Effector memory CD8-positive, alpha-beta T cell (primary cell): ENCODE measurements around the gene SEMA6A.

Source experiments
- ATAC-seq: fragments of 150-1000 bp; cut with Tn5 transposase; replicated peaks from 2 replicates; pipeline ENCODE4 v1.10.0; 2021; ENCODE audit warnings: mild to moderate bottlenecking, moderate library complexity
- DNase-seq, 3 experiments: peaks; one replicate each; pipeline ENCODE4 v3.0.0; 2021
- H3K27ac Mint-ChIP-seq, 2 donors: one replicate each; pipeline ENCODE4 v1.8.0; 2022; ENCODE audit warnings: mild to moderate bottlenecking in 2 of 2, mixed read lengths in 2 of 2, moderate library complexity in 2 of 2
- H3K27me3 Mint-ChIP-seq, 2 donors: one replicate each; pipeline ENCODE4 v1.8.0; 2022; ENCODE audit warnings: mixed read lengths in 2 of 2
- H3K36me3 Mint-ChIP-seq: one replicate; pipeline ENCODE4 v1.8.0; 2022; ENCODE audit warnings: mild to moderate bottlenecking, moderate library complexity, mixed read lengths; ENCODE audit not compliant: insufficient read depth
- H3K4me1 Mint-ChIP-seq, 2 donors: one replicate each; pipeline ENCODE4 v1.8.0; 2022; ENCODE audit warnings: low read depth in 2 of 2, mixed read lengths in 2 of 2
- H3K4me3 Mint-ChIP-seq, 2 donors: one replicate each; pipeline ENCODE4 v1.8.0; 2022; ENCODE audit warnings: mild to moderate bottlenecking in 2 of 2, mixed read lengths in 2 of 2, moderate library complexity in 2 of 2
- H3K9me3 Mint-ChIP-seq, 2 donors: one replicate each; pipeline ENCODE4 v1.8.0; 2022; ENCODE audit warnings: mixed read lengths in 2 of 2

Gene SEMA6A

GRCh38 chr5:116455061-116455460 lies 119.6 kb downstream of the SEMA6A start:
- H3K36me3 Mint-ChIP-seq: peaks cover 3% of the 10 kb centered on the region
- ATAC-seq (no peak), DNase-seq (no peak)
- no peaks in the 10 kb centered on the region for H3K27me3 Mint-ChIP-seq
- no peaks in the 10 kb centered on the region for H3K9me3 Mint-ChIP-seq
- H3K27ac Mint-ChIP-seq: no peak overlapping the region
- peaks cover 0 to 4% of the 10 kb centered on the region in 2 donors for H3K4me1 Mint-ChIP-seq
- no peak overlapping the region for H3K4me3 Mint-ChIP-seq

GRCh38 chr5:116454417-116454927 lies 120.2 kb downstream of the SEMA6A start:
- no peaks in the 10 kb centered on the region for H3K27me3 Mint-ChIP-seq
- ATAC-seq (no peak), DNase-seq (no peak)
- no peaks in the 10 kb centered on the region for H3K9me3 Mint-ChIP-seq
- H3K4me1 Mint-ChIP-seq: peaks cover 0 to 4% of the 10 kb centered on the region in 2 donors
- no peak overlapping the region for H3K27ac Mint-ChIP-seq
- H3K36me3 Mint-ChIP-seq: peaks cover 3% of the 10 kb centered on the region
- no peak overlapping the region for H3K4me3 Mint-ChIP-seq

GRCh38 chr5:116453988-116454411 lies 120.6 kb downstream of the SEMA6A start:
- no peaks in the 10 kb centered on the region for H3K27me3 Mint-ChIP-seq
- H3K36me3 Mint-ChIP-seq: peaks cover 3% of the 10 kb centered on the region
- H3K27ac Mint-ChIP-seq: no peak overlapping the region
- H3K4me1 Mint-ChIP-seq: peaks cover 0 to 4% of the 10 kb centered on the region in 2 donors
- DNase-seq (no peak), ATAC-seq (no peak)
- no peaks in the 10 kb centered on the region for H3K9me3 Mint-ChIP-seq
- H3K4me3 Mint-ChIP-seq: no peak overlapping the region

- H3K9me3 Mint-ChIP-seq: no peaks in the 10 kb centered on the region
- H3K4me3 Mint-ChIP-seq: no peak overlapping the region
- no peaks in the 10 kb centered on the region for H3K27me3 Mint-ChIP-seq
- H3K36me3 Mint-ChIP-seq: peaks cover 3% of the 10 kb centered on the region
- no peak for DNase-seq
- H3K4me1 Mint-ChIP-seq: peaks cover 0 to 4% of the 10 kb centered on the region in 2 donors
- H3K27ac Mint-ChIP-seq: no peak overlapping the region
- no peak for ATAC-seq
Measured at GRCh38 chr5:116452774-116453368, 121.8 kb downstream of the SEMA6A start.

- Mint-ChIP-seq H3K36me3 (peaks cover 3% of the 10 kb centered on the region), H3K9me3 (no peaks in the 10 kb centered on the region), H3K4me1 (peaks cover 0 to 4% of the 10 kb centered on the region in 2 donors), H3K4me3 (no peak overlapping the region), H3K27ac (no peak overlapping the region), H3K27me3 (no peaks in the 10 kb centered on the region)
- ATAC-seq (no peak), DNase-seq (no peak)
Measured at GRCh38 chr5:116451905-116452450, 122.6 kb downstream of the SEMA6A start.

GRCh38 chr5:116451066-116451465 lies 123.6 kb downstream of the SEMA6A start:
- no peaks in the 10 kb centered on the region for H3K9me3 Mint-ChIP-seq
- peaks cover 3% of the 10 kb centered on the region for H3K36me3 Mint-ChIP-seq
- H3K4me3 Mint-ChIP-seq: no peak overlapping the region
- H3K27ac Mint-ChIP-seq: no peak overlapping the region
- ATAC-seq (no peak), DNase-seq (no peak)
- H3K4me1 Mint-ChIP-seq: peaks cover 0 to 4% of the 10 kb centered on the region in 2 donors
- H3K27me3 Mint-ChIP-seq: no peaks in the 10 kb centered on the region

GRCh38 chr5:116449458-116449857 lies 125.2 kb downstream of the SEMA6A start:
- Mint-ChIP-seq H3K4me1 (peaks cover 0 to 4% of the 10 kb centered on the region in 2 donors), H3K27me3 (no peaks in the 10 kb centered on the region), H3K9me3 (no peaks in the 10 kb centered on the region), H3K36me3 (peaks cover 3% of the 10 kb centered on the region), H3K4me3 (no peak overlapping the region), H3K27ac (no peak overlapping the region)
- DNase-seq: no peak
- ATAC-seq: no peak

GRCh38 chr5:116448870-116449427 lies 125.7 kb downstream of the SEMA6A start:
- Mint-ChIP-seq H3K27ac (no peak overlapping the region), H3K9me3 (no peaks in the 10 kb centered on the region), H3K27me3 (no peaks in the 10 kb centered on the region), H3K4me3 (no peak overlapping the region), H3K36me3 (peaks cover 3% of the 10 kb centered on the region), H3K4me1 (peaks cover 0 to 4% of the 10 kb centered on the region in 2 donors)
- no peak for ATAC-seq
- DNase-seq: no peak

GRCh38 chr5:116448450-116448849 lies 126.2 kb downstream of the SEMA6A start:
- Mint-ChIP-seq H3K9me3 (no peaks in the 10 kb centered on the region), H3K36me3 (peaks cover 3% of the 10 kb centered on the region)

GRCh38 chr5:116446356-116447005 lies 128.1 kb downstream of the SEMA6A start:
- H3K4me1 Mint-ChIP-seq: peaks cover 0 to 4% of the 10 kb centered on the region in 2 donors
- ATAC-seq (no peak), DNase-seq (no peak)
- H3K27ac Mint-ChIP-seq: no peak overlapping the region
- H3K4me3 Mint-ChIP-seq: no peak overlapping the region
- peaks cover 3% of the 10 kb centered on the region for H3K36me3 Mint-ChIP-seq
- H3K27me3 Mint-ChIP-seq: no peaks in the 10 kb centered on the region
- H3K9me3 Mint-ChIP-seq: no peaks in the 10 kb centered on the region

More at GRCh38 chr5:116448450-116448849, 126.2 kb downstream of the SEMA6A start:
- Mint-ChIP-seq H3K27ac (no peak overlapping the region), H3K4me3 (no peak overlapping the region), H3K27me3 (no peaks in the 10 kb centered on the region), H3K4me1 (peaks cover 0 to 4% of the 10 kb centered on the region in 2 donors)
- ATAC-seq (no peak), DNase-seq (no peak)

- Mint-ChIP-seq H3K36me3 (no peaks in the 10 kb centered on the region), H3K27me3 (no peaks in the 10 kb centered on the region)
Measured at GRCh38 chr5:116445311-116445710, 129.3 kb downstream of the SEMA6A start.

GRCh38 chr5:116444373-116445295 lies 130.0 kb downstream of the SEMA6A start:
- no peak overlapping the region for H3K27ac Mint-ChIP-seq
- H3K9me3 Mint-ChIP-seq: no peaks in the 10 kb centered on the region
- no peaks in the 10 kb centered on the region for H3K27me3 Mint-ChIP-seq
- H3K36me3 Mint-ChIP-seq: no peaks in the 10 kb centered on the region
- no peak for DNase-seq
- no peaks in the 10 kb centered on the region for H3K4me1 Mint-ChIP-seq
- no peak for ATAC-seq
- H3K4me3 Mint-ChIP-seq: no peak overlapping the region

More at GRCh38 chr5:116445311-116445710, 129.3 kb downstream of the SEMA6A start:
- Mint-ChIP-seq H3K4me3 (no peak overlapping the region), H3K4me1 (no peaks in the 10 kb centered on the region), H3K27ac (no peak overlapping the region), H3K9me3 (no peaks in the 10 kb centered on the region)
- ATAC-seq (no peak), DNase-seq (no peak)
